Stimulated activated CD8-positive, alpha-beta memory T cell treated with anti-CD3 and anti-CD28 coated beads, Interleukin-7, amount 100 ng/mL, for 1 hour (primary cell): ENCODE data around the gene TMEM225.
"Not testable (repeated sequence)": the region's sequence is repeated elsewhere in the genome, so short reads cannot be mapped to it uniquely, and the experiment has no call there.

Experiments used
- DNase-seq, 2 donors: peaks; one replicate each; pipeline ENCODE4 v3.0.0-alpha.2; 2020; ENCODE audit warnings: low read depth in 2 of 2

TMEM225 gene, protein sequence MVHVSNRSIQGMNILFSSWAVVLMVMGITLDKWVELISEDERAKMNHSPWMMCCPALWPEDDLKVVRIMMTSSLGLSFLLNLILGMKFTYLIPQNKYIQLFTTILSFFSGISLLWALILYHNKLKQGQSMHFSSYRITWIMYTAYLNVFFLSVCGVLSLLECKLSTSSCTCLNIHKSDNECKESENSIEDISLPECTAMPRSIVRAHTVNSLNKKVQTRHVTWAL

DNA sequence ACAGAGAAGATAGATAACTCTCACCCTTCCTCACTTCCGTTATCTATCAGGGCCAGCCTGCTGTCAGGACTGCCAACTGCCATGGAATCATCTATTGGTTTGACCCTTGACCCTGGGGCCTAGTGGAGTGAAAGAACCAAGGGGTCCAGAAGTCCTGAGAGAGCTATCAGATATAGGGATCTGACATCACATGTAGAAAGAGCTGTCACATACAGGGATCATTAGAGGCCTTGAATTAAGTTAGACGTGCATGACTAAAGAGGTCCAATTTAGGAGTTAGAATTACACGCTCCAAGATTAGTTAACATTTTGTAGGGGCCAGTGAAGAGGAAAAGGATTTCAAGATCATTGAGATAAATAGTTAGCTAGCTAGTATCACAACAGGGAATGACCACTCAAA, at the start of gene TMEM225:
TMEM225 (minus strand) TSS at position 101 of the 400 bp plus-strand sequence. CDS start 245 bp downstream, outside the sequence.
- no peak for DNase-seq

DNA sequence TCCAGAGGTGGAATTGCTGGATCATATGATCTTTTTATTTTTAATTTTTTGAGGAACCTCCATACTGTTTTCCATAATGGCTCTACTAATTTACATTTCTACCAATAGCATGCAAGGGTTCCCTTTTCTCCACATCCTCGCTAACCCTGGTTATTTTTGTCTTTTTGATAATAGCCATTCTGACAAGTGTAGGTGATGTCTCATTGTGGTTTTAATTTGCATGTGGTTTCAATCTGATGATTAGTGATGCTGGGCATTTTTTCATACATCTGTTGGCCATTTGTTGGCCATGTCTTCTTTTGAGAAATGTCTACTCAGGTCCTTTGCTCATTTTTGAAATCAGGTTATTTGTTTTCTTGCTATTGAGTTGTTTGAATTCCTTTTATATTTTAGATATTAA, 38.6 kb upstream of the TMEM225 start:
- DNase-seq: no peak

DNA sequence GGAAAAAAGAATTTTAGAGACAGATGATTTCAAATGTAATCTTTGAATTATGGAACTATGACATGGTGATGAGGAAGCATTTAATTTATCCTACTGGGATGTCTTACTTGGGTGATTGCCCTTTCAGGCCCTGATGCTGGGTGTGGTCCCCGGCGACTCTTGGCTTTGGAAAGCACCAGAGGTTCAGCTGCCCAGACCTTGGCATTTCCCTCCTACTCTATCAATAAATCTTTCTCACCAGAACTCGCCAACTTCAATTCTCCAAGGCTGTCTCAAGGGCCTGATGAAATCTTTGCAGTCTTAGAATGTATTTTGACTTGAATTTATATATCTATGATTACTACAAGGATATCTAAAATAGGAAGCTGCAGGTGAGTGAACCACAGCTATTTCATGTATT, 35.5 kb upstream of the TMEM225 start:
- DNase-seq: no peak

DNA sequence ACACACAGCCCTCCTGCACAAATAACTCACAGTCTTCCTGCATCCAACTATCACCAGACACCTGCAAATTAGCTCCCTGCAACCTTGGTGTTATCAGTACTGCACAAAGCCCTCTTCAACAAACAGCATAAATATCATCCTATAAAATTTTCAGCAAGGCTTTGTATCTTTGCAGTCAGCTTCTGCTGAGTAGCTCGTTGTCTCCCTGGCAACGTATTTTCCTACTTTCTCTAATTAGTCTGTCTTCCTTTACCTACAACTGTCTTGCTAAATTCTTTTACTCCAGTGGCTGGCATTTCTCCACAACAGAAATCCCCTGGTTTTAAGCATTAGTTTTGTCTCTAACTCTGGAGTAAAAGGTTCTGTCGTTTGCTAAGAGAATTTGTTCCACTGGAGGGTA, 20.4 kb upstream of the TMEM225 start:
- DNase-seq: no peak

DNA sequence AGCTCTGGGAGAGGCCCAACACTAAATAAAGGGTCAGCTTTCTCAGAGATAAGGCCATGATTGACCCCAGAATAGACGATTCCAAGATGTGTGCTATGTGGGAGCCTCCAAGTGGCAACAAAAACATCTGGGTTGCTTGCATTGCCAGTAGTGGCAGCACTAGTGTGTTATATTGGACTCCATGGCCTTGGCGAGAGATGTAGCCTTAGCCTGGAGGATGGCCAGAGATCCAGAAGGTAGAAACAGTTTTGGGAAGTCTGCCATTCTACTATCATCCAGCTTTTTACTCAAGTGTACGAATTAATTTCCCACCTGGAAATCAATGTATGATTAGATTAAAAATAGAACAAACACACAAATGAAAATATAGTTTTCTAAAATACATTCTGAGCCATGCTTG, 19.5 kb upstream of the TMEM225 start:
- DNase-seq: no peak

DNA sequence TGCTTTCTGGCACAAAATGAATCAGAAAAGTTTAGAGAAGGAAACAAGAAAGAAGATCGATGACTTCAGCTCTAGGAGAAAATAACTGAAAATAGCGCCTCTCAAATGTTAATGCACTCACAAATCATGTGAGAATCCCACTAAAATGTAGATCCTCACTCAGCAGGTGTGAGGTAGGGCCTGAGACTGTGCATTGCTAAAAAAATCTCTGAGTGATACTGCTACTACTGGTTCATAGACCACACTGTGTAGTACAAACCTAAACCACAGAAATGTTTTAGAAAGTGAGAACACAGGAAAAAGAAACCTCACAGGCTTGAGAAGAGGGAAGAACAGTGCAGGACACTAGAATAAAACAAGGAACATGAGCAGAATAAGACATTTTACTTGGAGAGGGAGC, 18.5 kb upstream of the TMEM225 start:
- DNase-seq: no peak

DNA sequence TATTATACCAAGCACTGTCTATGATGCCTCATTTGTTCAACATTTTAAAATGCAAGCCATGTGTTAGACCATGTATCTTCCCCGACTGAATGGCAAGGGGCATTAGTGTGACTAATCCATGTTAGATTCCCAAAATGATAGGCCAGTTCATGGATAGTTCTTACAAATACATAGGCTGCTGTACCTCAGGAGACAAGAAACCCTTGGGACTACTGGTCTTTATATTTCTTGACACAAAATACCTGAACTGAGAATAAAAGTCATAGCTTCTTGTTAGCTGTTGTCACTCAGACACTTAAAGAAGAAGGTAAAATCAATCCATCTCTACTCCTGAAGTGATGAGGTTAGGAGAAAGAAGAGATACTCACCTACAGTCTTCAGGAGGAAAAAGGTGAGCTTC, 16.4 kb upstream of the TMEM225 start, which contains the start of gene OR8D4:
OR8D4 (plus strand) TSS at position 301 of the 400 bp plus-strand sequence. CDS start 4,265 bp downstream, outside the sequence.
- no peak for DNase-seq

DNA sequence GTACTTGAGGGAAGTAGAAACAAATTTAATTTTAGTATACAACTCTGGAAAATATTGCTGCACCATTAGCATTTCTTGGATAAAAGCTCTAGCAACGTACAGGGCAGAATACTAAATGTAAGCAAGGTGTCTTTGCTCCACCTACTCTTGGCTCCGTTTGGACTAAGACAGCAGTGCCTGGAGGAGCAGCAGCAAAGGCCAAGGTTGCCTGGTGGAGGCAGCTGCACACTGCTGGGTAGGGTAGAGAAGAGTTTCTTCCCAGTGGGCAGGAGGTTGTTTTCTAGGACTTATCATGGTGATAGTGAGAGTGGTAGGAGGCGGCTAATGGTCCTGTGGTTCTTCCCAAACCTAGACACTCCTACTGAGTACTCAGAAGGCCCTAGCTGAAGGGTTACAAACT, 14.3 kb upstream of the TMEM225 start:
- no peak for DNase-seq

DNA sequence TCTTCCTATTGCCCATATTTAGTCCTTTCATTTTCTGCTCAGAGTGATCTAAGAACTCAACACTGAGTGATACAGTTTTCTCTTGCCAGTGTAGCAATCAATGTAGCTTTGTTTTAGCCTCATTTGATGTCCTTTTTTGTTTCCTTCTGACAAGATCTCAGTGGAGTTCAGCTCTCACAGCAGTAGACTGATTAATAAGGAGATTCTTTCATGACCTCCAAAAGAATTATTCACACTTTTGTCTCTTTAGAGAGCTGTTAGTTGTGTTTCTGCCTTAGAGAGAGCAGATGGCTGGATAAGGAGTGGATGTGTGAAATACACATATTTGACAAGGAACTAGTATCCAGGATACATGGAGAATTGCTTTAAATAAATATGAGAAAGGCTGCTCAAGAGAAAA, 6.6 kb upstream of the TMEM225 start:
- DNase-seq: no peak

DNA sequence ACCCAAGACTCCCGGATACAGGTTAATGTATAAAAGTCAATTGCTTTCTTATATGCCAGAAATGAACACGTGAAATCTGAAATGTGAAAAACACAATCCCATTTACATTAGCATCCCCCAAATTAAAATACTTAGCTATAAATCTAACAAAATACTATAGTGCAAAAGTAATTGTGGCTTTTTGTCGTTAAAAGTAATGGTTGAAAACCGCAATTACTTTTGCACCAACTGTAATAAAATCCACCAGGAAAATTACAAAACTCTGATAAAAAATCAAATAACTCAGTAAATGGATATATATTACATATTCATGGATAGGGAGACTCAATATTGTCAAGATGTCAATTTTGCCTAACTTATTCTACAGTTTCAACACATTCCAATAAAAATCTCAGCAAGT, 4.6 kb downstream of the TMEM225 start:
- DNase-seq: no peak

DNA sequence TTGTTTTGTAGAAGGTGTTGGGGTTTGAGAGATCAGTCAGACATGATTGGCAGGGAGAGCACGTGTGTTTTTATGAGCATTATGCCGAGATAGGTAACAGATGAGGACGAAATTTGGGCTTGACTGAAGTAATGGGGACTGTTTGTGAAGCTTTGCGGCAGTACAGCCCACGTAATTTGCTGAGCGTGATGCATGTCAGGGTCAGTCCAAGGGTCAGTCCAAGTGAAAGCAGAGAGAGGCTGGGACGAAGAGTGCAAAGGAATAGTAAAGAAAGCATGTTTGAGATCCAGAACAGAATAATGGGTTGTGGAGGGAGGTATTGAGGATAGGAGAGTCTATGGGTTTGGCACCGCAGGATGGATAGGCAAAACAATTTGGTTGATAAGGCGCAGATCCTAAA, 17.7 kb downstream of the TMEM225 start:
- DNase-seq: not testable (repeated sequence)

DNA sequence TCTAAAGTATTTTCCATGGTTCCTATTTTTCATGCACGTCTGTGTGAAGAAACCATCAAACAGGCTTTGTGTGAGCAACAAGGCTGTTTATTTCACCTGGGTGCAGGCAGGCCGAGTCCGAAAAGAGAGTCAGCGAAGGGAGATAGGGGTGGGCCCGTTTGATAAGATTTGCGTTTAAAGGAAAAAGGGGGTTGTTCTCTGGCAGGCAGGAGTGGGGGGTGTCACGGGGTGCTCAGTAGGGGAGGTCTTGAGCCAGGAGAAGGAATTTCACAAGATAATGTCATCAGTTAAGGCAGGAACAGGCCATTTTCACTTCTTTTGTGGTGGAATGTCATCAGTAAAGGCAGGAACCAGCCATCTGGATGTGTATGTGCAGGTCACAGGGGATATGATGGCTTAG, 20.2 kb downstream of the TMEM225 start:
- not testable (repeated sequence) for DNase-seq

DNA sequence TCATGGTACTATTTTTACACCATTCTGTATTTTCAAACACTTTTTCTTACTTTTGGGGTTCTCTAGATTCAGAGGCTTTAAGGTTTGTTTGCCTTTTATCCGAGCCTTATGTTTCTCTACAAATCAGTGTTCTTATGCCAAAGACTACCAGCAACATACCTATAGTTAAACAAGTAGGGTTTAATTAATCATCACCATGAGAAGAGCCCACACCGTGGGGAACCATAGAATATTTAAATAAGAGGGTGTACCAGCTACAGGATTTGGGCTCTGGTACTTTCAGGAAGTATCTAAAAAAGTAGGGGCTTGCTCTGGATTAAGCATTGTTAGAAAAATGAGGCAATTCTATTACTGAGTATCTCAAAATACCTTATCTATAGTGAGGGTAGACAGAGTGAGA, 25.7 kb downstream of the TMEM225 start:
- no peak for DNase-seq

DNA sequence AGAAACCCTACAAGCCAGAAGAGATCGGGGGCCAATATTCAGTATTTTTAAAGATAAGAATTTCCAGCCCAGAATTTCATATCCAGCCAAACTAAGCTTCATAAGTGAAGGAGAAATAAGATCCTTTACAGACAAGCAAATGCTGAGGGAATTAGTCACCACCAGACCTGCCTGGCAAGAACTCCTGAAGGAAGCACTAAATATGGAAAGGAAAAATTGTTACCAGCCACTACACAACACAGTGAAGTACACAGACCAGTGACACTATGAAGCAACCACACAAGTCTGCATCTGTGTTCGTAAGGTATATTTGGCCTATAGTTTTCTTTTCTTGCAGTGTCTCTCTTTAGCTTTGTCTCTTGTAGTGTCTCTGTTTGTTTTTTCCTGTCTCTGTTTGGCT, 29.0 kb downstream of the TMEM225 start:
- no peak for DNase-seq

DNA sequence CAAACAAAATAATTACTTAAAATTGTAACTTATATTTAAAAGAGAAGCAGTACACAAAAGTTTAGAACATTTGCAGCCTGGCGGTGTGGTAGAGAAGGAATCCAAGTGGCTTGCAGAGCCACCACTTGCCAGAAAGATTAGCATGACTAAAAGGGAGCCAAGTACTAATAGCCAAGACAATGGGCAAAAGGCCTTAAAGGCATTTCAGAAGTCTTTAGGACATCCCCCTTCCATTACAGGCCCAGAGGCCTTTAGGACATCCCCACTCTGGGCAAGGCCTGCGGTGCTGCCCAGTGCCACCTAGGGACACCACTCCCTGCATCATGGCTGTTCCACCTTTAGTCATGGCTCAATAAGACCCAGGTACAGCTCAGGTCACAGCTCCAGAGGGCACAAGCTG, 32.4 kb downstream of the TMEM225 start:
- no peak for DNase-seq

DNA sequence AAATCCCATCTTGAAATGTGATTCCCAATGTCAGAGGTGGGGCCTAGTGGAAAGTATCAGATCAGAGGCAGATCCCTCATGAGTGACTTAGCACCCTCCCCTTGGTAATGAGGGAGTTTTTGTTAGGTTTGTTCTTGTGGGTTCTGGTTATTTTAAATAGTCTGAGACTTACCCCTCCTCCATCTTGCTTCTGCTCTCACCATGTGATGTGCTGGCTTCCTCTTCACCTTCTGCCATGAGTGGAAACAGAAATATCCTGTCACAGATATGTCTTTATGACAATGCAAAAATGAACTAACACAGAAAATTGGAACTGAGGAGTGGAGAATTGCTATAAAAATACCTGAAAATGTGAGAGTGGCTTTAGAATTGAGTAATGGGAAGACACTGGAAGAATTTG, 33.1 kb downstream of the TMEM225 start:
- DNase-seq: no peak

DNA sequence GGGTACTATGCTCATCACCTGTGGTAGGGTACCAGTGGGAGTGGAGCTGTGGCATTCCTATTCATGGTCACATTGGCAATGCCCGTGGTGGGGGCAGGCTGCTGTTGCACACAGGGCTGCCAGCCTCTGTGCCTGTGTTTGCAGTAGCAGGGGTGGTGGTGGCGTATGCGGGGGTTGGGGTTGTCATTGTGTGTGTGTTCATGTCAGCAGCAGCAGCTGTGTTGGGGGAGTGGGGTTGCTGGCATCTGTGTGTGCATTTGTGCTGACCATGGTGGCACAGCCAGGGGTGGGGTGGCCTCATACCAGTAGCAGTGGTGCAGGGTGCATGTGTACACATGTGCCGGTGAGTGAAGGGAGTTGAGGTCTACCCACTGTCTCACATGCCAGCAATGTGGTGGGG, 34.4 kb downstream of the TMEM225 start:
- no peak for DNase-seq

DNA sequence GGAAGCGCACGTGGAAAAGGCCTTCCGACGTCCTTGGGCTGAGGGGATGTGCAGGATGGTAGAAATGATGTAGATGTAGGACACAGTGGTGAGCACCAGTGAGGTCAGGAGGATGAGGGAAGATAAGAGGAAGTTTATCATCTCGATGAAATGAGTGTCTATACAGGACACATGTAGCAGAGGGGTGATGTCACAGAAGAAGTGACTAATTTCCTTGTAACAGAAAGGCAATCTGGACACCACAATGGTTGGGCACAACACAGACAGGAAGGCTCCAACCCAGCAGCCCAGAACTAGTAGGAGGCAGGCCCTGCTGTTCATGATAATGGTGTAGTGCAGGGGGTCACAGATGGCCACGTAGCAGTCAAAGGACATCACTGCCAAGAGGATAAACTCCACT, 44.3 kb downstream of the TMEM225 start:
- no peak for DNase-seq

DNA sequence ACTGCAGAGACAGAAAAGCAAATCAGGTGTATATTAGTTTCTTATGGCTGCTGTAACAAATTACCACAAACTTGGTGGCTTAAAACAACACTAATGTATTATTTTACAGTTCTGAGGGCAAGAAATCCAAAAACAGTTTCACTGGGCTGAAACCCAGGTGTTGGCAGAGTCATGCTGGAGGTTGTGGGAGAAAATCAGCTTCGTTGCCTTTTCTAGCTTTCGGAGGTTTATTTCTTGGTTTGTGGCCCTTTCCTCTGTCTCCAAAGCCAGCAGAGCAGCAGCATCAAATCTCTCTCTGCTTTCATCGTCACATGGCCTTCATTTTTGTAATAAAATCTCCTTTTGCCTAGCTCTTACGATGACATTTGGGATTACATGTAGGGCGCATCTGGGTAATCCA, 46.3 kb downstream of the TMEM225 start:
- DNase-seq: no peak

DNA sequence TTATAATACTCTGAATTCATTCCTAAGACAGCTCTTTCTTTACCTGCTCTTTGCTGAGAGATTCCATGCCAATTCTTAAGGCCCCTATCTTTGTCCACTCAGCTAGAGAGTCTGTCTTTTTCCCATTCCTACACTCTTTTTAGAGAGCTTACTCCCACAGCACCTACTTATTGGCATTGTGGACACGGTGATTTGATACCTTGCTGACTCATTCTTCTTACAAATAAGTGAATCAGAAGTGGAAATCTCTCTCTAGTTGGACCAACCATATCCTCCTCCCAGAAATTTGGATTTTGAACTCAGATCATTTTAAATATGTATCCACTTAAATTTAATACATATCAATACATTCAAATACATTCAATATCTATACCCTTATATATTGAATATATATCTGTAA, 46.8 kb downstream of the TMEM225 start:
- DNase-seq: no peak

DNA sequence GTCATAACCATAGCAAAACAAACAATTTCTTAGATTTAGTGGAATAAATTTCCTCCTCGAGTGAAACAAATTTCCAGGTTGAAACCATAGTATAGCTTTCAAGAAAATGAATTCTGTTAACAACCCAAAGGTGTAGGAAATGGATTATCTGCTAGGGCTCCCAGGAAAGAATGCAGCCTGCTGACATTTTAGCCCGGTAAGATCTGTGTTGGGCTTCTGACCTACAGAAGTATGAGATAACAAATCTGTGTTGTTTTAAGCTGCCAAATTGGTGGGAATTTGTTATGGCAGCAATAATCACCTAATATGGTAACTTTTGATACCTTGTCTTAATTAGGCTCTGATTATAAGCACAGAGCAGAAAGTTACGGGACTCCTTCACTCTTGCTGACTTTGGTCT, 47.3 kb downstream of the TMEM225 start:
- DNase-seq: no peak

DNA sequence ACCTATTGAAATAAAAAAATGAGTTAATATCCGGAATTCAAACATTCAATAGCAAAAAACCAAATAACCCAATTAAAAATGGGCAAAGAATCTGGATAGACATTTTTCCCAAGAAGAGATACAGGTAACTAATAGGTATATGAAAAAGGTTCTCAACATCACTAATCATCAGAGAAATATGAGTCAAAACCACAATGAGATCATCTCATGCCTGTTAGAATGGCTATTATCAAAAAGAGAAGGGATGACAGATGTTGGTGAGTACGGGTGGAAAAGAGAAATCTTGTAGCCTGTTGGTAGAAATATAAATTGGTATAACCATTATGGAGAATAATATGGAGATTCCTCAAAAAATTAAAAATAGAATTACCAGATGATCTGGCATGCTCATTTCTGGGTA, 52.4 kb downstream of the TMEM225 start:
- DNase-seq: no peak
